Keratinocyte (primary cell): ENCODE results near the gene LTF. TPM values are rescaled to one million over a fixed set of nuclear protein-coding genes. Genes with fewer than 3 reads are reported as not detected.

ENCODE experiments used
- DNase-seq: peaks from one replicate; pipeline ENCODE4 v3.0.0-alpha.2; 2011; ENCODE audit warnings: low read depth, missing footprints, low spot score
- FAIRE-seq: peaks from 2 replicates; lab custom pipeline; 2011; peaks lifted over from hg19 to GRCh38; lab: Jason Lieb, UNC
- H2AFZ ChIP-seq: 2 replicates; pipeline ENCODE4 v1.6.0; 2012; ENCODE audit warnings: low read length, control low read depth, inconsistent platforms; ENCODE audit not compliant: control insufficient read depth
- H3K27ac ChIP-seq: 2 replicates; pipeline ENCODE4 v1.5.1; 2011; ENCODE audit warnings: low read length; ENCODE audit not compliant: control insufficient read depth, insufficient read depth
- H3K27me3 ChIP-seq: 3 replicates; pipeline ENCODE4 v1.6.0; 2011; ENCODE audit warnings: low read length; ENCODE audit not compliant: control insufficient read depth, insufficient read depth; ENCODE audit errors: extremely low read depth
- H3K36me3 ChIP-seq, 2 experiments: 2 replicates in 1 of 2; 3 replicates in 1 of 2; pipeline ENCODE4 v1.5.1; 2011; ENCODE audit warnings: low read length in 2 of 2, mild to moderate bottlenecking in 1 of 2; ENCODE audit not compliant: control insufficient read depth in 2 of 2, insufficient read depth in 2 of 2; ENCODE audit errors: extremely low read depth in 1 of 2
- H3K4me1 ChIP-seq: 3 replicates; pipeline ENCODE4 v1.5.1; 2011; ENCODE audit warnings: low read length; ENCODE audit not compliant: control insufficient read depth, insufficient read depth; ENCODE audit errors: extremely low read depth
- H3K4me2 ChIP-seq: 3 replicates; pipeline ENCODE4 v1.6.0; 2011; ENCODE audit warnings: low read depth, low read length; ENCODE audit not compliant: control insufficient read depth, insufficient read depth; ENCODE audit errors: extremely low read depth
- H3K4me3 ChIP-seq, 3 experiments: fragments of 200-600 bp in 1 of 3; sonication (generic) in 1 of 3; 2 replicates in 2 of 3; 3 replicates in 1 of 3; pipeline ENCODE4 v1.5.1; 2011 to 2016; ENCODE audit warnings: low read length in 3 of 3, mild to moderate bottlenecking in 3 of 3, control low read depth in 2 of 3, inconsistent platforms in 1 of 3, low read depth in 1 of 3, mixed read lengths in 1 of 3, mixed run types in 1 of 3, moderate library complexity in 1 of 3; ENCODE audit not compliant: control insufficient read depth in 2 of 3, insufficient read depth in 2 of 3; ENCODE audit errors: extremely low read depth in 1 of 3
- H3K79me2 ChIP-seq: 2 replicates; pipeline ENCODE4 v1.6.0; 2012; ENCODE audit warnings: low read length; ENCODE audit not compliant: control insufficient read depth, insufficient read depth
- H3K9ac ChIP-seq: 3 replicates; pipeline ENCODE4 v1.6.0; 2011; ENCODE audit warnings: low read length; ENCODE audit not compliant: control insufficient read depth, insufficient read depth; ENCODE audit errors: extremely low read depth
- H3K9me1 ChIP-seq: 3 replicates; pipeline ENCODE4 v1.6.0; 2011; ENCODE audit warnings: low read length; ENCODE audit not compliant: control insufficient read depth, insufficient read depth; ENCODE audit errors: extremely low read depth
- H3K9me3 ChIP-seq: 2 replicates; pipeline ENCODE4 v1.5.1; 2012; ENCODE audit warnings: low read depth, low read length; ENCODE audit not compliant: control insufficient read depth
- H4K20me1 ChIP-seq: 3 replicates; pipeline ENCODE4 v1.6.0; 2011; ENCODE audit warnings: low read length; ENCODE audit not compliant: control insufficient read depth, insufficient read depth; ENCODE audit errors: extremely low read depth
- CTCF ChIP-seq, 3 experiments: IDR thresholded peaks in 1 of 3; conservative IDR thresholded peaks in 1 of 3; optimal IDR thresholded peaks in 1 of 3; 2 replicates in 2 of 3; 3 replicates in 1 of 3; pipeline versions ENCODE3 to v1.5.1; 2011; ENCODE audit warnings: low read length in 3 of 3, mild to moderate bottlenecking in 3 of 3, moderate library complexity in 2 of 3, control low read depth in 1 of 3, inconsistent platforms in 1 of 3; ENCODE audit not compliant: insufficient read depth in 2 of 3; ENCODE audit errors: extremely low read depth in 1 of 3
- EZH2 ChIP-seq: IDR thresholded peaks from one replicate; pipeline ENCODE4 v1.6.1; 2012; ENCODE audit warnings: inconsistent platforms, mild to moderate bottlenecking, low read length, moderate library complexity
- dilution Hi-C: fragments of 300-500 bp; cut with MboI; formaldehyde crosslinking; loops from one replicate; pipeline ENCODE4 v1.7.0; 2020; ENCODE audit warnings: low sequenced_read_pairs; ENCODE audit not compliant: extremely low pct_ligation_motif_present
- polyA plus RNA-seq, 5 experiments: library from polyadenylated mRNA; depleted of rRNA in 3 of 5; stranded (reverse) in 3 of 5; stranded (forward) in 1 of 5; unstranded in 1 of 5; fragments of >200 nt; gene quantifications; 1 replicate in 1 of 5; 2 replicates in 3 of 5; 3 replicates in 1 of 5; pipeline versions ENCODE4 v1.2.1 to v1.2.3, GENCODE V29; 2011 to 2012; ENCODE audit warnings: missing spikeins in 2 of 5, low read depth in 1 of 5, low replicate concordance in 1 of 5

LTF gene
- polyA plus RNA-seq, 1 donor (not counting 4 experiments of a cell fraction or from before 2014, with no cell fraction given), result not detected

- H3K4me2 ChIP-seq, result no peak overlapping the region
These were observed 50.8 kb downstream of the LTF start for GRCh38 chr3:46413951-46414350.

GRCh38 chr3:46412786-46413298 lies 51.9 kb downstream of the LTF start:
- Histone ChIP-seq H3K9ac (no peak overlapping the region), H4K20me1 (no peaks in the 10 kb centered on the region), H3K27me3 (no peaks in the 10 kb centered on the region), H3K4me3 (no peak overlapping the region), H3K9me3 (no peaks in the 10 kb centered on the region), H3K4me1 (no peaks in the 10 kb centered on the region), H3K27ac (no peak overlapping the region), H3K4me2 (no peak overlapping the region), H3K36me3 (no peaks in the 10 kb centered on the region), H2AFZ (no peak overlapping the region), H3K9me1 (no peaks in the 10 kb centered on the region), H3K79me2 (no peaks in the 10 kb centered on the region)
- TF ChIP-seq CTCF (optimal IDR thresholded peaks at IDR 0.05 in 1 of 3, IDR thresholded peaks at IDR 0.05 in 1 of 3, conservative IDR thresholded peaks at IDR 0.05 in 1 of 3; ENCODE audit: extremely low read depth in 1 of 3, insufficient read depth in 2 of 3, low read length in 3 of 3) (no peak), EZH2 (no peak)
- DNase-seq (no peak), FAIRE-seq (no peak)
- dilution Hi-C loops, result no loop called here

More at GRCh38 chr3:46413951-46414350, 50.8 kb downstream of the LTF start:
- H3K27me3 ChIP-seq, result no peaks in the 10 kb centered on the region
- no peak for TF ChIP-seq CTCF (optimal IDR thresholded peaks at IDR 0.05 in 1 of 3, IDR thresholded peaks at IDR 0.05 in 1 of 3, conservative IDR thresholded peaks at IDR 0.05 in 1 of 3; ENCODE audit: extremely low read depth in 1 of 3, insufficient read depth in 2 of 3, low read length in 3 of 3)
- TF ChIP-seq EZH2, result no peak
- no peak overlapping the region for H2AFZ ChIP-seq
- no peaks in the 10 kb centered on the region for H3K79me2 ChIP-seq
- no peak overlapping the region for H3K4me3 ChIP-seq
- H3K9me3 ChIP-seq, result no peaks in the 10 kb centered on the region
- no peaks in the 10 kb centered on the region for H3K36me3 ChIP-seq
- dilution Hi-C loops, result no loop called here
- FAIRE-seq (no peak), DNase-seq (no peak)
- H3K4me1 ChIP-seq, result no peaks in the 10 kb centered on the region
- H3K9me1 ChIP-seq, result no peaks in the 10 kb centered on the region
- H3K9ac ChIP-seq, result no peak overlapping the region
- no peak overlapping the region for H3K27ac ChIP-seq
- H4K20me1 ChIP-seq, result no peaks in the 10 kb centered on the region
